ENCODE data around the gene PLPP3. TPM values are rescaled to one million over a fixed set of nuclear protein-coding genes. Genes with fewer than 3 reads are reported as not detected.

The PLPP3 gene
- total and polyA plus RNA-seq, 12 donors: 11.7 to 156 (median 96.1) TPM

- Histone ChIP-seq H3K36me3 (replicated peaks in 1 of 2) (no peaks in the 10 kb centered on the region), H3K27ac (no peak overlapping the region), H3K4me3 (no peak overlapping the region), H3K4me1 (replicated peaks in 1 of 2) (no peaks in the 10 kb centered on the region), H3K27me3 (no peaks in the 10 kb centered on the region), H3K9me3 (replicated peaks in 1 of 3) (no peaks in the 10 kb centered on the region)
- DNase-seq: no peak
- 51 to 74% (median 52%) methylated on average over 3 of the region's 3 CpGs for WGBS, 4 donors
- TF ChIP-seq CTCF (IDR thresholded peaks at IDR 0.05): no peak
- no peak for TF ChIP-seq POLR2A (IDR thresholded peaks at IDR 0.05)
- intact Hi-C loops (cut with DNase I): no loop called here
These were observed 12.5 kb upstream of the PLPP3 start for GRCh38 chr1:56591909-56592308.

- intact Hi-C loops (cut with DNase I): no loop called here
- H3K4me1 ChIP-seq (replicated peaks in 1 of 2): no peaks in the 10 kb centered on the region
- H3K9me3 ChIP-seq (replicated peaks in 1 of 3): no peaks in the 10 kb centered on the region
- TF ChIP-seq CTCF (IDR thresholded peaks at IDR 0.05): no peak
- TF ChIP-seq POLR2A (IDR thresholded peaks at IDR 0.05): no peak
- no peaks in the 10 kb centered on the region for H3K27me3 ChIP-seq
- H3K36me3 ChIP-seq (replicated peaks in 1 of 2): no peaks in the 10 kb centered on the region
- DNase-seq: no peak
- H3K4me3 ChIP-seq: no peak overlapping the region
- H3K27ac ChIP-seq: no peak overlapping the region
- WGBS, 4 donors: 77 to 95% (median 85%) methylated on average over 3 of the region's 3 CpGs
These were observed 11.2 kb upstream of the PLPP3 start for GRCh38 chr1:56590520-56591011.

- Histone ChIP-seq H3K36me3 (replicated peaks in 1 of 2) (no peaks in the 10 kb centered on the region), H3K27me3 (no peaks in the 10 kb centered on the region), H3K4me3 (no peak overlapping the region), H3K27ac (no peak overlapping the region), H3K9me3 (replicated peaks in 1 of 3) (no peaks in the 10 kb centered on the region), H3K4me1 (replicated peaks in 1 of 2) (no peaks in the 10 kb centered on the region)
- intact Hi-C loops (cut with DNase I): loop anchor here (5.0 kb wide), 3 partner anchors 1212 to 1307 kb away; no protein-coding TSS in a partner anchor
- WGBS, 4 donors: 89 to 96% (median 92%) methylated on average over 2 of the region's 2 CpGs
- no peak for TF ChIP-seq POLR2A (IDR thresholded peaks at IDR 0.05)
- TF ChIP-seq CTCF (IDR thresholded peaks at IDR 0.05): no peak
- DNase-seq: no peak
These were observed 10.0 kb upstream of the PLPP3 start for GRCh38 chr1:56589369-56589768.

GRCh38 chr1:56586502-56586901 is 7.1 kb upstream of the PLPP3 start:
- Histone ChIP-seq H3K27ac (no peak overlapping the region), H3K36me3 (replicated peaks in 1 of 2) (no peaks in the 10 kb centered on the region), H3K4me3 (no peak overlapping the region), H3K4me1 (replicated peaks in 1 of 2) (peaks cover 0 to 8% of the 10 kb centered on the region in 2 donors), H3K9me3 (replicated peaks in 1 of 3) (no peaks in the 10 kb centered on the region), H3K27me3 (no peaks in the 10 kb centered on the region)
- 86 to 93% (median 90%) methylated on average over 3 to 5 of the region's 5 CpGs for WGBS, 4 donors
- intact Hi-C loops (cut with DNase I): loop anchor here (5.0 kb wide), 3 partner anchors 1209 to 1304 kb away; no protein-coding TSS in a partner anchor
- no peak for TF ChIP-seq CTCF (IDR thresholded peaks at IDR 0.05)
- TF ChIP-seq POLR2A (IDR thresholded peaks at IDR 0.05): no peak
- DNase-seq: no peak

All from adrenal gland (tissue), 12 donors.